Omental fat pad (tissue), 4 donors: ENCODE measurements around the gene ZBTB4. TPM values are rescaled to one million over a fixed set of nuclear protein-coding genes. Genes with fewer than 3 reads are reported as not detected.

ENCODE experiments used
- ATAC-seq: fragments of 150-250 bp; one replicate; pipeline ENCODE4 v1.9.1; 2016; ENCODE audit warnings: mild to moderate bottlenecking, moderate library complexity; ENCODE audit not compliant: low FRiP score
- DNase-seq: peaks from one replicate; pipeline ENCODE4 v3.0.0-alpha.2; 2019; ENCODE audit warnings: low spot score
- total RNA-seq, 4 donors: library from RNA; depleted of rRNA; stranded (reverse); fragments of >200 nt; gene quantifications; one replicate each; pipeline ENCODE4 v1.1.0, GENCODE V29; 2016
- TF ChIP-seq, protein P1 (sequence below), 3 donors: fragments of 450-650 bp; IDR thresholded peaks; one replicate each; pipeline ENCODE4 v1.5.1; 2016 to 2017; ENCODE audit warnings: antibody characterized with exemption in 3 of 3, mild to moderate bottlenecking in 3 of 3, moderate library complexity in 2 of 3

ZBTB4 gene
- total RNA-seq, 4 donors from 2014 or later: 27.5 to 57.9 (median 38.5) TPM

- TF ChIP-seq, protein P1, sequence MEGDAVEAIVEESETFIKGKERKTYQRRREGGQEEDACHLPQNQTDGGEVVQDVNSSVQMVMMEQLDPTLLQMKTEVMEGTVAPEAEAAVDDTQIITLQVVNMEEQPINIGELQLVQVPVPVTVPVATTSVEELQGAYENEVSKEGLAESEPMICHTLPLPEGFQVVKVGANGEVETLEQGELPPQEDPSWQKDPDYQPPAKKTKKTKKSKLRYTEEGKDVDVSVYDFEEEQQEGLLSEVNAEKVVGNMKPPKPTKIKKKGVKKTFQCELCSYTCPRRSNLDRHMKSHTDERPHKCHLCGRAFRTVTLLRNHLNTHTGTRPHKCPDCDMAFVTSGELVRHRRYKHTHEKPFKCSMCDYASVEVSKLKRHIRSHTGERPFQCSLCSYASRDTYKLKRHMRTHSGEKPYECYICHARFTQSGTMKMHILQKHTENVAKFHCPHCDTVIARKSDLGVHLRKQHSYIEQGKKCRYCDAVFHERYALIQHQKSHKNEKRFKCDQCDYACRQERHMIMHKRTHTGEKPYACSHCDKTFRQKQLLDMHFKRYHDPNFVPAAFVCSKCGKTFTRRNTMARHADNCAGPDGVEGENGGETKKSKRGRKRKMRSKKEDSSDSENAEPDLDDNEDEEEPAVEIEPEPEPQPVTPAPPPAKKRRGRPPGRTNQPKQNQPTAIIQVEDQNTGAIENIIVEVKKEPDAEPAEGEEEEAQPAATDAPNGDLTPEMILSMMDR (IDR thresholded peaks at IDR 0.05): no peak
- DNase-seq: no peak
- ATAC-seq: no peak
Measured at GRCh38 chr17:7419819-7420610, 59.4 kb downstream of the ZBTB4 start, which contains the start of gene SPEM1. SPEM1 (plus strand) TSS chr17:7420324; CDS start chr17:7420385, 61 bp downstream.

GRCh38 chr17:7418472-7419152 is 60.8 kb downstream of the ZBTB4 start:
- no peak for DNase-seq
- no peak for ATAC-seq
- TF ChIP-seq, protein P1 (IDR thresholded peaks at IDR 0.05): no peak

DNA sequence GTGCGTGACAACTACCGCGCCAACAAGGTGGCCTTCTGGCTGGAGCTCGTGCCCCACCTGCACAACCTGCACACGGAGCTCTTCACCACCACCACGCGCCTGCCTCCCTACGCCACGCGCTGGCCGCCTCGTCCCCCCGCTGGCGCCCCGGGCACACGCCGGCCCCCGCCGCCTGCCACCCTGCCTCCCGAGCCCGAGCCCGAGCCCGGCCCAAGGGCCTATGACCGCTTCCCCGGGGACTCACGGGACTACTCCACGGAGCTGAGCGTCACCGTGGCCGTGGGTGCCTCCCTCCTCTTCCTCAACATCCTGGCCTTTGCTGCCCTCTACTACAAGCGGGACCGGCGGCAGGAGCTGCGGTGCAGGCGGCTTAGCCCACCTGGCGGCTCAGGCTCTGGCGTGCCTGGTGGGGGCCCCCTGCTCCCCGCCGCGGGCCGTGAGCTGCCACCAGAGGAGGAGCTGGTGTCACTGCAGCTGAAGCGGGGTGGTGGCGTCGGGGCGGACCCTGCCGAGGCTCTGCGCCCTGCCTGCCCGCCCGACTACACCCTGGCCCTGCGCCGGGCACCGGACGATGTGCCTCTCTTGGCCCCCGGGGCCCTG is 62.3 kb downstream of the ZBTB4 start:
- ATAC-seq (no peak), DNase-seq (no peak)
- TF ChIP-seq, protein P1 (IDR thresholded peaks at IDR 0.05): no peak

- ATAC-seq (no peak), DNase-seq (no peak)
- TF ChIP-seq, protein P1 (IDR thresholded peaks at IDR 0.05): no peak
Measured at GRCh38 chr17:7416323-7416722, 63.1 kb downstream of the ZBTB4 start.

DNA sequence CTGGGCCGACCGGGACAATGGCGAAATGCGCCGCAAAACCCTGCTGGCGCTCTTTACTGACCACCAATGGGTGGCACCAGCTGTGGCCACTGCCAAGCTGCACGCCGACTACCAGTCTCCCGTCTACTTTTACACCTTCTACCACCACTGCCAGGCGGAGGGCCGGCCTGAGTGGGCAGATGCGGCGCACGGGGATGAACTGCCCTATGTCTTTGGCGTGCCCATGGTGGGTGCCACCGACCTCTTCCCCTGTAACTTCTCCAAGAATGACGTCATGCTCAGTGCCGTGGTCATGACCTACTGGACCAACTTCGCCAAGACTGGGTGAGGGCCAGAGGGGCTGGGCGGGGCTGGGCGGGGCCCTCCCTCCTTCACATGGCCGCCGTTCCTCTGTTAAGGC is 63.6 kb downstream of the ZBTB4 start:
- DNase-seq: no peak
- ATAC-seq: no peak
- TF ChIP-seq, protein P1 (IDR thresholded peaks at IDR 0.05): no peak

DNA sequence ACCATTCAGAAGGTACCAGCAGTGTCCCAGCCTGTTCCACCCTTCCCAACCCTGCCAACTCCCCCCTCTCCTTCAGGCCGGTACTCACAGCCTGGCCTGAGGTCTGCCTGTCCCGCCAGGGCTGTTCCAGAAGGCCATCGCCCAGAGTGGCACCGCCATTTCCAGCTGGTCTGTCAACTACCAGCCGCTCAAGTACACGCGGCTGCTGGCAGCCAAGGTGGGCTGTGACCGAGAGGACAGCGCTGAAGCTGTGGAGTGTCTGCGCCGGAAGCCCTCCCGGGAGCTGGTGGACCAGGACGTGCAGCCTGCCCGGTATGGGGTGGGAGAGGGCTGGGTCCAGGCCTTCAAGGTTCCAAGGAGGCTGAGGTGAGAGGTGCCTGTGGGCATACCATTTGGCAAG is 64.6 kb downstream of the ZBTB4 start:
- no peak for DNase-seq
- TF ChIP-seq, protein P1 (IDR thresholded peaks at IDR 0.05): no peak
- no peak for ATAC-seq
